T1000 (cell line): ENCODE results near the gene SNX8.

Experiments
- DNase-seq: peaks from one replicate; lab custom pipeline; 2025; ENCODE audit warnings: mixed read lengths; lab: John Stamatoyannopoulos, UW

Gene SNX8

GRCh38 chr7:2261611-2262010 lies 52.6 kb downstream of the SNX8 start:
- DNase-seq, result no peak

DNA sequence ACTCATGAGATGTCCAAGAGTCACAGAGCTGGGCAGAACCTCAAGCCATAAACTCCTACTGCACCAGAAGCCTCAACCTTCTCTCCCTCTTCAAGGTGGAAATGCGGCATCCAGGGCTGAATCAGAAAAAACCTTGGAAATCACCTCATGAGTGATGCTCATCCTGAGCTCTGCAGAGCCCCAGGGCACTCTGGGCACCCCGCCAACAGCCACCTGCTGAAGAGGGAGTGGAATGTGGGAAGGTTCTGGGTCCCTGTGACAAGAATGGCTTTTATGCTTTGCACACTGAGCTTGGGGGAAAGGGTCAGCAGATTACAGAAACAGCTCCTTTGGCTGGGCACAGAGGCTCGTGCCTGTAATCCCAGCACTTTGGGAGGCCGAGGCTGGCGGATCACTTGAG lies 53.4 kb downstream of the SNX8 start:
- DNase-seq, result peak; percentile 22

DNA sequence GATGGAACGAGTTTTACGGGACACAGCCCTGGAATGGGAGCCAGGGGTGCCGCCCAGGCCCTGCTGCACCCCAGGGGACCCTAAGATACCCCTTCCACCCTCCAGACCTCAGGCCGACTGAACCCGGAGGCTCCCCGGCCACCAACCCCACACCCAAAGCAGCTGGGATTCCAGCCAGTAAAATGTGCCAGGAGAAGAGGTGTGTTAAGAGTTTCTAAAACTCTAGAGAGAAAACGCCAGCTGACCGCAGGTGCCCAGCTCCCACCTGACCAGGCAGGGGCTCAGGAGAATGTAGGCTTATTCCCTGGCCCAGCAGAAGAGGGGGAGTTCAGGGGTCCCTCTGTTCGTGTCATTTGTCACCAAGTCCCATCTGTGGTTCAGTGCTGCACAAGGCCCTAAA lies 54.8 kb downstream of the SNX8 start:
- DNase-seq, result no peak

DNA sequence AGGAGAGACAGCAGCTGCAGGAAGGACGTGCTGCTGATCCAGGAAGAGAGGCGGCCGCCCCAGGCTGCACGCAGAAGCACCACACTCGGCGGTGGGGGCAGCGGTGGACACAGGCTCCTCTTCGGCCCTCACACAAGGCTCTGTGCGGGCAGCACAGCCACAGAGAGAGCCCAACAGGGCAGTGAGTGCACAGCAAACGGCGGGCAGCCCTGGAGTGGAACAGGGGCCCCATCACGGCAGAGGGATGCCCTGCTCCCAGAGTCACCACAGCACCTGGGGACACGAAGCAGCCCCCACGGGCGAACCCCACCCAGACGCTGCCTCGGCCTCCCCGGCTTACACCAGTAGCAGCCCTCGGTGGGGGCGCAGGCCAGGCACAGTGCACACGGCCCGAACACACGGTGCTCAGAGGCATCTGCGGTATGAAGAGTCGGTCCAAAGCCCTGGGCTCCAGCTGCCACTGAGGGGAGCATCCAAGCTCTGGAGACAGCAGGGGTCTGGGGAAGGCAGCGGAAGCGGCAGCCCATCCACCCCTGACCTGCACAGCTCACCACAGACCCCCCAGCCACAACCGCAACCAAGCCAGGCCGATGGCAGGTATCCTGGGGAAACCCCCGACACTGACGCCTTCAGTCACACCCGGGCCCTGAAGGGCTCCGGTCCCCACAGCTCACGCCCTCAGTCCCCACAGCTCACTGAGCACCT lies 55.4 kb downstream of the SNX8 start:
- no peak for DNase-seq

- DNase-seq, result no peak
Measured at GRCh38 chr7:2257651-2258050, 56.6 kb downstream of the SNX8 start.

- no peak for DNase-seq
Measured at GRCh38 chr7:2257046-2257551, 57.1 kb downstream of the SNX8 start.

DNA sequence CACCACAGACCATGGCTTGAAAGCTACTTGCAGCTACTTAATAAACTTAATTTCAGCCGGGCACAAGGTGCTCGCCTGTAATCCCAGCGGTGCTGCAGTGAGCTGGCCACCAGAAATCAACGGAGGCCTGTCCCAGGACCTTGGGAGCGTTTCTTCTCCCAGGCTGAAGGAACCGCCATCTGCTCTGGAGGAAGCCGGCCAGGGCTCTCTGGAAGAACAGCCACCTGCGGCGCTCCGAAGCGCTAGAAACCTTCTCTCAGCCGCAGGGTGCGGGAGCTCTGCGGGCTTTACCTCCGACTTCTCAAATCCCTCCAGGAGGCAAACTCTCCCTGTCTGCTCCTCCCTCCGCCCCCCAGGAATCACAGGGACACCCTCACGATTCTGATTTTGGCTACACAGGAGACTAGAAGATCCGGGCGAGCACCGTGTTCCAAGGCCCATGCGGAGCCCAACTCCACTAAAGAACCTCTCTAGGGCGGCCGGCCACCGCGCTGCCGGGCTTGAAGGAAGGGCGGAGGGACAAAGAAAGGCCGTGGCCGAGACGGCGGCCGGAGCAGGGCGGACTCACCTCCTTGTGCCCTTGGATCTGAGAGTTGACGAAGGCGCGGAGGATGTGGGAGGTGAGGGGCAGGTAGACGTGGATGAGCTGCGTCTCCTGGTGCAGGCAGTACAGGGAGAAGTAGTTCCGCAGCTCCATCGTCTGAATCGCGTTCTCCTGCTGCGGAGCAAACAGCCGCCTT lies 57.8 kb downstream of the SNX8 start:
- no peak for DNase-seq

- peak; percentile 16 for DNase-seq
Measured at GRCh38 chr7:2255145-2256139, 58.8 kb downstream of the SNX8 start.

GRCh38 chr7:2254429-2255144 lies 59.7 kb downstream of the SNX8 start:
- DNase-seq, result no peak

GRCh38 chr7:2253525-2254244 lies 60.6 kb downstream of the SNX8 start:
- no peak for DNase-seq

- no peak for DNase-seq
Measured at GRCh38 chr7:2253021-2253420, 61.2 kb downstream of the SNX8 start.

DNA sequence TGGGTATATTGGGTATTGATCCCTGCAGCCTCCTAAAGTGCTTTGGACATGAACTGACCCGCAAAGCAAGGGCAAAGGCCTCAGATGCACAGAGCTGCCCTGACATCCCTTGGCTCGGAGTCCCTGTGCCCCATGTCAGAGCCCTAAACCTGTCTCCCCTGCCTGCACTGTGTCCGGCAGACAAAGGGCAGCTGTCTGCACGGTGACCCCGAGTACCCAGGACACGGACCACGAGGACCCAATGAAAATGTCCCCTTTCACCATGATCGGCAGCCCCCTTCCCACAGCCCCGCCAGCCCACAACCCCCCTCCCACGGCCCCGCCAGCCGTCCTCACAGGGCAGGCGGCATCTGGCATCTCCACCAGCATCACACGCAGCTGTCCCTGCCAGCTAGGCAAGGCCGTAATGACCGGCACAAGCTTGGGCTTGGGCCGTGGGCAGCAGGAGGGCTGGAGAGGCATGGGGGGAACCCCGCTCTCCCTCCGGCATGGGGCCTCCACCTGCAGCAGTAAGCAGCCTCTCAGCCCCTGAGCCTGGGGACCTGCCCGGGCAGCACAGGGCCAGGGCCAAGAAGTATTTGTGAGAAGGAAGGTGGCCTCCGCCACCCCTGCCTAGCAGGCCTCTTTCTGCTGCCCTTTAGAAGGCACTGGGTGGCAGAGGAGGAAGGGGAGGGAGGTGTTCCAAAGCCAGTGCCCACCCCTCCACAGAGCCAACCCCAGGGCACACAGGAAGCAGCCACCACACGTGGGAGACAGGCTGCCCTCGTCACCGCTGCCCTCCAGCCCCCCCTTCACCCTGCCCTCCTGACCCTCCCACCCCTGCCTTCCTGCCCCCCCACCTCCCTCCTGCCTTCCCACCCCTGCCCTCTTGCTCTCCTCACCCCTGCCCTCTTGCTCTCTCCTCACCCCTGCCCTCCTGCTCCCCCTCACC lies 62.1 kb downstream of the SNX8 start:
- DNase-seq, result no peak

DNA sequence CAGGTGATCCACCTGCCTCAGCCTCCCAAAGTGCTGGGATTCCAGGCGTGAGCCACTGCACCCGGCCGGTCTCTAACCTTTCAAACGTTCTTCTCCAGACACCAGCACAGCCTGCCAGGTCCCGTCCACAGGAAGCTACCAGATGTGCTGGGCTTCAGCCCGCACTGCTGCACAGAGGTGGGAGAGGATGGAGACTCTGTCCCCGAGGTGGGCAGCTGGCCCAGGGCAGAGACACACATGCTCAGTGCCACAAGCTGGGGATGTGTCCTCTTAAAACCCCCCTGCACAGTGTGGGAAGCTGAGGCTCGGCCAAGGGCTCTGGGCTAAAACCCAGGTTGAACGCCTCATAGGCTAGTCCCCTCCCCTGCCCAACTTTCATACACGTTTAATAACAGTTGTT lies 62.9 kb downstream of the SNX8 start:
- DNase-seq, result no peak

DNA sequence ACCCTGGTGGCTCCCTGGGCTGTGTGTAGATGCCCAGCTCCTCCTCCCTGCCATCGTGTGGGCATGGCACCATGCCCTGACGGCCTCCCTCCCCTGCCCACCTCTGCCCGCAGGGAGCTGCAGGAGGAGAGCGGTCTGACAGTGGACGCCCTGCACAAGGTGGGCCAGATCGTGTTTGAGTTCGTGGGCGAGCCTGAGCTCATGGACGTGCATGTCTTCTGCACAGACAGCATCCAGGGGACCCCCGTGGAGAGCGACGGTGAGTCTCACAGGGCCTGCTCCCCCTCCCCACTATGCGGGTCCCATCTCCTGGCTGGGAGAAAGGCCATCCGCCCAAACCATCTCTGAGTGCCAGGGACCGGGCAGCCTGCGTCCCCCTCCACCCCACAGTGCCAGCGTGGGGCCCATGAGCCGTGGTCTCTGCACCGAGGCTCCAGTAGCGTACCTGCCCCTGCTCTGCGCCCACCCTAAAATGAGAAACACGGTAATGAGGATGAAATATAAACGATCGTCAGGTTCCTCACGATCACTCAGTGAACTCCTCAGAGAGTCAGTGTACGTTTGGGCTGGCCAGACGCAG lies 64.4 kb downstream of the SNX8 start:
- DNase-seq, result no peak

DNA sequence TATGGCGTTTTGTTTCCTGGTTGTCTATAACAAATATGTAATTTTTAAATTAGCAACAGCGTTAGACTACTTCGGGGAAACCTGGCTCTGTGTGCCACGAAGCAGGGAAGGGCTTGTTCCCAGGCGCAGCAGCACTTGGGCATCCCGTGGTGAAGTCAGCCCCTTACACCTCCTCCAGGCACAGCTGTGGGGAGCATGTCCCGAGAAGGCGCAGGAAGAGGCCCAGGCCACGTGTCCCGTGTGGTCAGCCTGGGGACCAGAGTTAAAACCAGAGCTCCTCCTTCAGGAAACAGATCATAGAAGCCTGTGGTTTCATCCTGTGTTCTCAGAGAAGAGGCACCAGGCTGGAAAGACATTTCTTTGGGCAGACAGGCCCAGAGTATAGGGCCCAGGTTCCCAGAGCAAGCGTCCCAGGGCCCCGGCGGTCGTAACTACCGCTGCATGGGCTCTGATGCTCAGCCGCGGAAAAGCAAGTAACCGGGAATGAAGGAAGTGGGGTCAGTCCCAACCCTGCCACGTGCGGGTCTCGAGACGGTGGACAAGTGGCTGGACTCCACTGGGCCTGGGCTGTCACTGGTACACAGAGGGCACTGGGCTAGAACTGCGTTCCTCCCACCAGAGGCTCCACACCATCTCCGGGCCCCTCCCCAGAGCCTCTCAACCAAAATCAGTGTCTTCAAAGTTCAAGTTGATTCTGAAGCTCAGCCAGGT lies 65.1 kb downstream of the SNX8 start:
- DNase-seq, result peak; percentile 53

GRCh38 chr7:2247141-2247995 lies 66.9 kb downstream of the SNX8 start:
- no peak for DNase-seq

- DNase-seq, result no peak
Measured at GRCh38 chr7:2245883-2246675, 68.2 kb downstream of the SNX8 start.
